Liver (tissue), 9 donors: Measurements from ENCODE around the gene EPHB4. TPM values are rescaled to one million over a fixed set of nuclear protein-coding genes. Genes with fewer than 3 reads are reported as not detected.

Experiments
- DNase-seq: peaks from one replicate; pipeline ENCODE4 v3.0.0-alpha.2; 2017; ENCODE audit warnings: low spot score
- H3K27ac ChIP-seq, 2 donors: one replicate each; pipeline ENCODE4 v1.7.0; 2013; ENCODE audit warnings: inconsistent platforms in 2 of 2, low read length in 2 of 2, control low read depth in 1 of 2, low read depth in 1 of 2, mild to moderate bottlenecking in 1 of 2
- H3K27me3 ChIP-seq, 4 donors: one replicate each; pipeline versions ENCODE4 v1.6.1 to v1.7.0; 2013; ENCODE audit warnings: low read length in 3 of 4, inconsistent platforms in 1 of 4, mild to moderate bottlenecking in 1 of 4, moderate library complexity in 1 of 4; ENCODE audit not compliant: control insufficient read depth in 4 of 4, insufficient read depth in 4 of 4
- H3K36me3 ChIP-seq, 4 donors: one replicate each; pipeline versions ENCODE4 v1.6.1 to v1.7.0; 2013; ENCODE audit warnings: low read length in 3 of 4, mild to moderate bottlenecking in 3 of 4, low read depth in 1 of 4, moderate library complexity in 1 of 4; ENCODE audit not compliant: control insufficient read depth in 4 of 4, insufficient read depth in 3 of 4
- H3K4me1 ChIP-seq, 4 donors: one replicate each; pipeline versions ENCODE4 v1.6.1 to v1.7.0; 2013; ENCODE audit warnings: low read length in 3 of 4, mild to moderate bottlenecking in 3 of 4, moderate library complexity in 1 of 4; ENCODE audit not compliant: control insufficient read depth in 4 of 4, insufficient read depth in 4 of 4
- H3K4me3 ChIP-seq, 3 donors: one replicate each; pipeline versions ENCODE4 v1.6.1 to v1.7.0; 2013; ENCODE audit warnings: low read length in 3 of 3, control low read depth in 1 of 3, low read depth in 1 of 3, mild to moderate bottlenecking in 1 of 3
- H3K9ac ChIP-seq, 2 donors: one replicate each; pipeline ENCODE4 v1.7.0; 2013; ENCODE audit warnings: low read length in 2 of 2, mild to moderate bottlenecking in 2 of 2, moderate library complexity in 2 of 2, control low read depth in 1 of 2, low read depth in 1 of 2
- H3K9me3 ChIP-seq, 4 donors: one replicate each; pipeline versions ENCODE4 v1.6.1 to v1.7.0; 2013; ENCODE audit warnings: low read length in 3 of 4; ENCODE audit not compliant: control insufficient read depth in 4 of 4
- EGR1 ChIP-seq, 2 donors: IDR thresholded peaks; 2 replicates each; pipeline ENCODE4 v1.6.1; 2016 to 2018; ENCODE audit warnings: antibody characterized with exemption in 2 of 2, low read depth in 2 of 2
- FOXA1 ChIP-seq: IDR thresholded peaks from 2 replicates; pipeline ENCODE4 v1.6.1; 2016; ENCODE audit warnings: antibody characterized with exemption
- FOXA2 ChIP-seq: IDR thresholded peaks from 2 replicates; pipeline ENCODE4 v1.6.1; 2016; ENCODE audit warnings: antibody characterized with exemption
- GABPA ChIP-seq, 2 donors: IDR thresholded peaks in 1 of 2; conservative IDR thresholded peaks in 1 of 2; 2 replicates each; pipeline ENCODE4 v1.6.1; 2016; ENCODE audit warnings: antibody characterized with exemption in 2 of 2, mild to moderate bottlenecking in 1 of 2, moderate library complexity in 1 of 2
- HNF4A ChIP-seq, 2 donors: conservative IDR thresholded peaks; 2 replicates each; pipeline ENCODE4 v1.6.1; 2016; ENCODE audit warnings: antibody characterized with exemption in 2 of 2, mild to moderate bottlenecking in 2 of 2
- HNF4G ChIP-seq: IDR thresholded peaks from 2 replicates; pipeline ENCODE4 v1.6.1; 2016; ENCODE audit warnings: antibody characterized with exemption
- JUND ChIP-seq, 2 donors: IDR thresholded peaks; 2 replicates each; pipeline ENCODE4 v1.6.1; 2016; ENCODE audit warnings: antibody characterized with exemption in 2 of 2
- NR2F2 ChIP-seq: IDR thresholded peaks from 2 replicates; pipeline ENCODE4 v1.6.1; 2016; ENCODE audit warnings: antibody characterized with exemption
- RAD21 ChIP-seq, 2 donors: IDR thresholded peaks; 2 replicates each; pipeline ENCODE4 v1.6.1; 2016; ENCODE audit warnings: antibody characterized with exemption in 2 of 2, mild to moderate bottlenecking in 2 of 2
- RXRA ChIP-seq, 2 donors: IDR thresholded peaks; 2 replicates each; pipeline ENCODE4 v1.6.1; 2017 to 2018; ENCODE audit warnings: antibody characterized with exemption in 2 of 2, mild to moderate bottlenecking in 1 of 2
- SP1 ChIP-seq: IDR thresholded peaks from 2 replicates; pipeline ENCODE4 v1.6.1; 2018; ENCODE audit warnings: antibody characterized with exemption, mild to moderate bottlenecking
- TAF1 ChIP-seq: conservative IDR thresholded peaks from 2 replicates; pipeline ENCODE4 v1.6.1; 2016; ENCODE audit warnings: antibody characterized with exemption, mild to moderate bottlenecking
- YY1 ChIP-seq: IDR thresholded peaks from 2 replicates; pipeline ENCODE4 v1.6.1; 2016; ENCODE audit warnings: antibody characterized with exemption, mild to moderate bottlenecking
- WGBS: extraction: QIAGEN DNeasy Blood & Tissue Kit; methylation state at CpG from one replicate; pipeline ENCODE4 v1.1.7; 2013; 5-methylcytosine and 5-hydroxymethylcytosine counted together
- polyA plus RNA-seq, 2 donors: library from polyadenylated mRNA; stranded (reverse) in 1 of 2; unstranded in 1 of 2; fragments of 200-250 nt in 1 of 2; fragments of >200 nt in 1 of 2; fragmentation: Nextera tagmentation in 1 of 2; extraction: Ambion mirVana in 1 of 2; gene quantifications; one replicate each; pipeline versions ENCODE4 v1.2.1 to v1.2.3, GENCODE V29; 2013 to 2015
- total RNA-seq, 2 donors: library from RNA; depleted of rRNA; stranded (reverse); fragments of >200 nt; gene quantifications; one replicate each; pipeline ENCODE4 v1.2.3, GENCODE V29; 2014
- TF ChIP-seq, protein P1 (sequence below): IDR thresholded peaks from 2 replicates; pipeline ENCODE4 v1.6.1; 2016; ENCODE audit warnings: antibody characterized with exemption
- TF ChIP-seq, protein P2 (sequence below): IDR thresholded peaks from 2 replicates; pipeline ENCODE4 v1.6.1; 2016; ENCODE audit warnings: antibody characterized with exemption
- TF ChIP-seq, protein P3 (sequence below): IDR thresholded peaks from 2 replicates; pipeline ENCODE4 v1.6.1; 2016; ENCODE audit warnings: antibody characterized with exemption
- TF ChIP-seq, protein P4 (sequence below): fragments of 150-350 bp; IDR thresholded peaks from 2 replicates; pipeline ENCODE4 v1.5.1; 2017; ENCODE audit warnings: improper control_type of control experiment, low read depth, low read length; ENCODE audit not compliant: missing input control
- TF ChIP-seq, protein P5 (sequence below): IDR thresholded peaks from 2 replicates; pipeline ENCODE4 v1.6.1; 2016; ENCODE audit warnings: antibody characterized with exemption, mild to moderate bottlenecking
- donor health status: healthy.
- donor health status: healthy.
- donor health status: healthy.
- donor health status: healthy.
- donor health status: healthy.

Gene EPHB4
- total and polyA plus RNA-seq, 4 donors: 14.4 to 53.0 (median 50.0) TPM

DNA sequence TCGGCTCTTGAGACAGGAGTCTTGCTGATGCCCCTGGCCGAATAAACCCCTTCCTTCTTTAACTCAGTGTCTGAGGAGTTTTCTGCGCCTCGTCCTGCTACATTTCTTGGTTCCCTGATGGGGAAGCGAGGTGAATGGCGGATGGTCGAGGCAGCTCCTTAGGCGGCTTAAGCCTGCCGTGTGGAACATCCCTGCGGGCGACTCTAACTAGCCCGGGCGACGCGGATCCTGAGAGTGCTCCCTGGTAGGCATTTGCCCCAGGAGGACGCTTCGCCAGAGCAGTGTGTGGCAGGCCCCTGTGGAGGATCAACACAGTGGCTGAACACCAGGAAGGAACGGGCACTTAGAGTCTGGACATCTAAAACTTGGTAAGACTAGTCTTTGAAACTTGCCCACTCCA lies 12.0 kb upstream of the EPHB4 start:
- WGBS: 98% methylated on average over 18 of the region's 18 CpGs
- DNase-seq: no peak
- peaks cover 9 to 23% (median 13%) of the 10 kb centered on the region in 4 donors for H3K4me1 ChIP-seq
- H3K27ac ChIP-seq: peak overlapping the region in 1 of 2 donors; percentile 28
- H3K9me3 ChIP-seq: no peaks in the 10 kb centered on the region
- H3K4me3 ChIP-seq: no peak overlapping the region
- no peak overlapping the region for H3K9ac ChIP-seq
- TF ChIP-seq JUND (IDR thresholded peaks at IDR 0.05): no peak
- no peak for TF ChIP-seq TAF1
- TF ChIP-seq, protein P1, sequence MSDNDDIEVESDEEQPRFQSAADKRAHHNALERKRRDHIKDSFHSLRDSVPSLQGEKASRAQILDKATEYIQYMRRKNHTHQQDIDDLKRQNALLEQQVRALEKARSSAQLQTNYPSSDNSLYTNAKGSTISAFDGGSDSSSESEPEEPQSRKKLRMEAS: no peak
- TF ChIP-seq, protein P2, sequence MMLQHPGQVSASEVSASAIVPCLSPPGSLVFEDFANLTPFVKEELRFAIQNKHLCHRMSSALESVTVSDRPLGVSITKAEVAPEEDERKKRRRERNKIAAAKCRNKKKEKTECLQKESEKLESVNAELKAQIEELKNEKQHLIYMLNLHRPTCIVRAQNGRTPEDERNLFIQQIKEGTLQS: no peak
- TF ChIP-seq GABPA (IDR thresholded peaks at IDR 0.05 in 1 of 2, conservative IDR thresholded peaks at IDR 0.05 in 1 of 2): no peak
- TF ChIP-seq YY1: no peak
- no peak for TF ChIP-seq RAD21 (IDR thresholded peaks at IDR 0.05)
- TF ChIP-seq SP1: no peak
- no peak for TF ChIP-seq EGR1 (IDR thresholded peaks at IDR 0.05; ENCODE audit: low read depth in 2 of 2)
- TF ChIP-seq FOXA2: no peak
- TF ChIP-seq, protein P3, sequence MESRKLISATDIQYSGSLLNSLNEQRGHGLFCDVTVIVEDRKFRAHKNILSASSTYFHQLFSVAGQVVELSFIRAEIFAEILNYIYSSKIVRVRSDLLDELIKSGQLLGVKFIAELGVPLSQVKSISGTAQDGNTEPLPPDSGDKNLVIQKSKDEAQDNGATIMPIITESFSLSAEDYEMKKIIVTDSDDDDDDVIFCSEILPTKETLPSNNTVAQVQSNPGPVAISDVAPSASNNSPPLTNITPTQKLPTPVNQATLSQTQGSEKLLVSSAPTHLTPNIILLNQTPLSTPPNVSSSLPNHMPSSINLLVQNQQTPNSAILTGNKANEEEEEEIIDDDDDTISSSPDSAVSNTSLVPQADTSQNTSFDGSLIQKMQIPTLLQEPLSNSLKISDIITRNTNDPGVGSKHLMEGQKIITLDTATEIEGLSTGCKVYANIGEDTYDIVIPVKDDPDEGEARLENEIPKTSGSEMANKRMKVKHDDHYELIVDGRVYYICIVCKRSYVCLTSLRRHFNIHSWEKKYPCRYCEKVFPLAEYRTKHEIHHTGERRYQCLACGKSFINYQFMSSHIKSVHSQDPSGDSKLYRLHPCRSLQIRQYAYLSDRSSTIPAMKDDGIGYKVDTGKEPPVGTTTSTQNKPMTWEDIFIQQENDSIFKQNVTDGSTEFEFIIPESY: no peak
- TF ChIP-seq FOXA1: no peak
- no peak for TF ChIP-seq RXRA (IDR thresholded peaks at IDR 0.05)
- no peaks in the 10 kb centered on the region for H3K27me3 ChIP-seq
- H3K36me3 ChIP-seq: no peaks in the 10 kb centered on the region

DNA sequence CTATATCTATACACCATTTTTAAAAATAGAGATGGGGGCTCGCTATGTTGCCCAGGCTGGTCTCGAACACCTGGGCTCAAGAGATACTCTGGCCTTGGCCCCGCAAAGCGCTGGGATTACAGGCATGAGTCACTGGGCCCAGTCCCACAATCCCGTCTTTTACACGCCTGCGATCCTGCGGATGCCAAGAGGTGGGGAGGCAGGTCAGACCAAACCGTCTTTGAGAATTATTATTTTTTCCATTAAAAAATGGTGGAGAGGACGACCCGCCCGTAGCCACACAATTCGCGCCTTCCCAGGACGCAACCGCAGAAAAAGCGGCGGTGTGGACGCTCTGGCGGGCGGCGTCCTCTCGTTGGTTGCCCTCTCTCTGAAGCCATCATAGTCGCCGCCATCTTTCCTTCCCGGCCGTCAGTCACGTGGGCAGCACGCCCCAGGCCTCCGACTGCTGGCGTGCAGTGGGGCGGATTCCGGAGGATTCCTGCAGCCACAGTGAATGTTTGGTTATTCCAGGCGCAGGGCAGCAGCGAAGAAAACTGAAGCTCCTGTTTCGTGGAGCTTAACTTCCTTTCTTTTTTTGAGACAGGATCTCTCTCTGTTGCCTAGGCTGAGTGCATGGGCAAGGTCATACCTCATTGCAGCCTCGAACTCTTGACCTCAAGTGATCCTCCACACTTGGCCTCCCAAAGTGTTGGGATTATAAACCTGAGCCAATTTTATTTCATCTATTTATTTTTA lies 9.9 kb upstream of the EPHB4 start:
- Histone ChIP-seq H3K36me3 (no peaks in the 10 kb centered on the region), H3K4me3 (peak overlapping the region in 2 of 3 donors; percentile 34 to 41), H3K9ac (peak overlapping the region in 1 of 2 donors; percentile 63), H3K27ac (peak overlapping the region; percentile 42 to 83), H3K9me3 (no peaks in the 10 kb centered on the region), H3K27me3 (no peaks in the 10 kb centered on the region), H3K4me1 (peaks cover 13 to 37% (median 25%) of the 10 kb centered on the region in 4 donors)
- peak; percentile 85 for DNase-seq
- TF ChIP-seq EGR1 (IDR thresholded peaks at IDR 0.05; ENCODE audit: low read depth in 2 of 2): no peak
- TF ChIP-seq JUND (IDR thresholded peaks at IDR 0.05): peak in 1 of 2 donors; percentile 52
- TF ChIP-seq FOXA2: no peak
- TF ChIP-seq, protein P3: peak; percentile 41
- peak in 1 of 2 donors; percentile 48 for TF ChIP-seq RAD21 (IDR thresholded peaks at IDR 0.05)
- TF ChIP-seq FOXA1: no peak
- no peak for TF ChIP-seq GABPA (IDR thresholded peaks at IDR 0.05 in 1 of 2, conservative IDR thresholded peaks at IDR 0.05 in 1 of 2)
- TF ChIP-seq RXRA (IDR thresholded peaks at IDR 0.05): peak; percentile 82 to 93
- peak; percentile 73 for TF ChIP-seq NR2F2
- peak; percentile 99 for TF ChIP-seq YY1
- peak; percentile 62 for TF ChIP-seq SP1
- TF ChIP-seq HNF4G: no peak
- TF ChIP-seq, protein P4, sequence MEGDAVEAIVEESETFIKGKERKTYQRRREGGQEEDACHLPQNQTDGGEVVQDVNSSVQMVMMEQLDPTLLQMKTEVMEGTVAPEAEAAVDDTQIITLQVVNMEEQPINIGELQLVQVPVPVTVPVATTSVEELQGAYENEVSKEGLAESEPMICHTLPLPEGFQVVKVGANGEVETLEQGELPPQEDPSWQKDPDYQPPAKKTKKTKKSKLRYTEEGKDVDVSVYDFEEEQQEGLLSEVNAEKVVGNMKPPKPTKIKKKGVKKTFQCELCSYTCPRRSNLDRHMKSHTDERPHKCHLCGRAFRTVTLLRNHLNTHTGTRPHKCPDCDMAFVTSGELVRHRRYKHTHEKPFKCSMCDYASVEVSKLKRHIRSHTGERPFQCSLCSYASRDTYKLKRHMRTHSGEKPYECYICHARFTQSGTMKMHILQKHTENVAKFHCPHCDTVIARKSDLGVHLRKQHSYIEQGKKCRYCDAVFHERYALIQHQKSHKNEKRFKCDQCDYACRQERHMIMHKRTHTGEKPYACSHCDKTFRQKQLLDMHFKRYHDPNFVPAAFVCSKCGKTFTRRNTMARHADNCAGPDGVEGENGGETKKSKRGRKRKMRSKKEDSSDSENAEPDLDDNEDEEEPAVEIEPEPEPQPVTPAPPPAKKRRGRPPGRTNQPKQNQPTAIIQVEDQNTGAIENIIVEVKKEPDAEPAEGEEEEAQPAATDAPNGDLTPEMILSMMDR: no peak
- TF ChIP-seq, protein P5, sequence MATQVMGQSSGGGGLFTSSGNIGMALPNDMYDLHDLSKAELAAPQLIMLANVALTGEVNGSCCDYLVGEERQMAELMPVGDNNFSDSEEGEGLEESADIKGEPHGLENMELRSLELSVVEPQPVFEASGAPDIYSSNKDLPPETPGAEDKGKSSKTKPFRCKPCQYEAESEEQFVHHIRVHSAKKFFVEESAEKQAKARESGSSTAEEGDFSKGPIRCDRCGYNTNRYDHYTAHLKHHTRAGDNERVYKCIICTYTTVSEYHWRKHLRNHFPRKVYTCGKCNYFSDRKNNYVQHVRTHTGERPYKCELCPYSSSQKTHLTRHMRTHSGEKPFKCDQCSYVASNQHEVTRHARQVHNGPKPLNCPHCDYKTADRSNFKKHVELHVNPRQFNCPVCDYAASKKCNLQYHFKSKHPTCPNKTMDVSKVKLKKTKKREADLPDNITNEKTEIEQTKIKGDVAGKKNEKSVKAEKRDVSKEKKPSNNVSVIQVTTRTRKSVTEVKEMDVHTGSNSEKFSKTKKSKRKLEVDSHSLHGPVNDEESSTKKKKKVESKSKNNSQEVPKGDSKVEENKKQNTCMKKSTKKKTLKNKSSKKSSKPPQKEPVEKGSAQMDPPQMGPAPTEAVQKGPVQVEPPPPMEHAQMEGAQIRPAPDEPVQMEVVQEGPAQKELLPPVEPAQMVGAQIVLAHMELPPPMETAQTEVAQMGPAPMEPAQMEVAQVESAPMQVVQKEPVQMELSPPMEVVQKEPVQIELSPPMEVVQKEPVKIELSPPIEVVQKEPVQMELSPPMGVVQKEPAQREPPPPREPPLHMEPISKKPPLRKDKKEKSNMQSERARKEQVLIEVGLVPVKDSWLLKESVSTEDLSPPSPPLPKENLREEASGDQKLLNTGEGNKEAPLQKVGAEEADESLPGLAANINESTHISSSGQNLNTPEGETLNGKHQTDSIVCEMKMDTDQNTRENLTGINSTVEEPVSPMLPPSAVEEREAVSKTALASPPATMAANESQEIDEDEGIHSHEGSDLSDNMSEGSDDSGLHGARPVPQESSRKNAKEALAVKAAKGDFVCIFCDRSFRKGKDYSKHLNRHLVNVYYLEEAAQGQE: no peak
- TF ChIP-seq, protein P1: peak; percentile 79
- TF ChIP-seq TAF1: no peak
- peak in 1 of 2 donors; percentile 33 for TF ChIP-seq HNF4A (conservative IDR thresholded peaks at IDR 0.05)
- TF ChIP-seq, protein P2: peak; percentile 55
- WGBS: 21% methylated on average over 37 of the region's 37 CpGs
